ENCODE results near the gene NAPG.

Gene NAPG

DNA sequence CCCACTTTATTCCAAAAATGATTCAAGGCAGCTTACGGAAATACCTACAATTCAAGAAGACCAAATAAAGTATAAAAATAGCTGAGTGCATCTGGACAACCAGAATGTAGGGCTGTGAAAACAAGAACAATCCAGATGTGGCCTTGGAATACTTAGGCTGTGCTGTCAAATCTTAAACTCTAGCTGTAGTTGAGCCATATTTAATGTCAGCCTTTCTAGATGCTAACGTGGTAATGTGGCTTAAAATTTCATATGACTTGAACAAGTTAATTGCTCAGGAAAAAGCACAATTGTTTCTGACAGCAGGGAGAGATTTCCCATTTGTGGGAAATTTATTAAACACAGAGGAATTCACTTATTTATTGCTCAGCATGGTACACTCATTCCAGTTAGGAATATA is 14.6 kb upstream of the NAPG start:
- DNase-seq (ENCODE audit: low read depth), result no peak
- no peak overlapping the region for H3K4me3 ChIP-seq (ENCODE audit: low read length)
- TF ChIP-seq, protein P1, sequence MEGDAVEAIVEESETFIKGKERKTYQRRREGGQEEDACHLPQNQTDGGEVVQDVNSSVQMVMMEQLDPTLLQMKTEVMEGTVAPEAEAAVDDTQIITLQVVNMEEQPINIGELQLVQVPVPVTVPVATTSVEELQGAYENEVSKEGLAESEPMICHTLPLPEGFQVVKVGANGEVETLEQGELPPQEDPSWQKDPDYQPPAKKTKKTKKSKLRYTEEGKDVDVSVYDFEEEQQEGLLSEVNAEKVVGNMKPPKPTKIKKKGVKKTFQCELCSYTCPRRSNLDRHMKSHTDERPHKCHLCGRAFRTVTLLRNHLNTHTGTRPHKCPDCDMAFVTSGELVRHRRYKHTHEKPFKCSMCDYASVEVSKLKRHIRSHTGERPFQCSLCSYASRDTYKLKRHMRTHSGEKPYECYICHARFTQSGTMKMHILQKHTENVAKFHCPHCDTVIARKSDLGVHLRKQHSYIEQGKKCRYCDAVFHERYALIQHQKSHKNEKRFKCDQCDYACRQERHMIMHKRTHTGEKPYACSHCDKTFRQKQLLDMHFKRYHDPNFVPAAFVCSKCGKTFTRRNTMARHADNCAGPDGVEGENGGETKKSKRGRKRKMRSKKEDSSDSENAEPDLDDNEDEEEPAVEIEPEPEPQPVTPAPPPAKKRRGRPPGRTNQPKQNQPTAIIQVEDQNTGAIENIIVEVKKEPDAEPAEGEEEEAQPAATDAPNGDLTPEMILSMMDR (IDR thresholded peaks at IDR 0.05; ENCODE audit: insufficient read depth, low read depth, low read length, missing control alignments), result no peak

- H3K4me3 ChIP-seq (ENCODE audit: low read length), result no peak overlapping the region
- TF ChIP-seq, protein P1 (IDR thresholded peaks at IDR 0.05; ENCODE audit: insufficient read depth, low read depth, low read length, missing control alignments), result no peak
- no peak for DNase-seq (ENCODE audit: low read depth)
Measured at GRCh38 chr18:10514082-10514481, 11.7 kb upstream of the NAPG start.

- DNase-seq (ENCODE audit: low read depth), result no peak
- no peak overlapping the region for H3K4me3 ChIP-seq (ENCODE audit: low read length)
- TF ChIP-seq, protein P1 (IDR thresholded peaks at IDR 0.05; ENCODE audit: insufficient read depth, low read depth, low read length, missing control alignments), result no peak
Measured at GRCh38 chr18:10514601-10515000, 11.2 kb upstream of the NAPG start.

- no peak overlapping the region for H3K4me3 ChIP-seq (ENCODE audit: low read length)
- TF ChIP-seq, protein P1 (IDR thresholded peaks at IDR 0.05; ENCODE audit: insufficient read depth, low read depth, low read length, missing control alignments), result no peak
- DNase-seq (ENCODE audit: low read depth), result peak; percentile 75
Measured at GRCh38 chr18:10515456-10515855, 10.4 kb upstream of the NAPG start.

DNA sequence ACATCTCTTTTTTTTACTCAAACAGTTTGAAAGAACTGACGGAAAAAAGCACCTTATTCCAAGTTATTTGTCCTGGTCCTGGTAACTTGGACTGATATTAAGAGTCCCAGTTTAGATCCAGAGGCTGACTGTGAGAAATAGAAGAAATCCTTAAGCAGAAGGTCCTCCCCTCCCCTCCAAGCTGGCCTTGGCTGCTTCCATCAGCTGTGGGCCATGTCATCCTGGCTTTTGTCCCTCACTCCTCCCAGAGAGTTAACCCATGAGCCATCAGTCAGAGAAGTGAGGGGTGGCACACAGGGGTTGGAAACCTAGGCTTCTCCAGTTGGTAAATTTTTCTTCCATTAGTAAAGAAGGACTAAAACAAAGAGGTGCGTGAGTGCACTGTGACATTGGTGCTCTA is 9.7 kb upstream of the NAPG start:
- TF ChIP-seq, protein P1 (IDR thresholded peaks at IDR 0.05; ENCODE audit: insufficient read depth, low read depth, low read length, missing control alignments), result no peak
- no peak overlapping the region for H3K4me3 ChIP-seq (ENCODE audit: low read length)
- no peak for DNase-seq (ENCODE audit: low read depth)

- no peak overlapping the region for H3K4me3 ChIP-seq (ENCODE audit: low read length)
- DNase-seq (ENCODE audit: low read depth), result no peak
- TF ChIP-seq, protein P1 (IDR thresholded peaks at IDR 0.05; ENCODE audit: insufficient read depth, low read depth, low read length, missing control alignments), result peak; percentile 24
Measured at GRCh38 chr18:10518595-10519255, 7.1 kb upstream of the NAPG start.

- TF ChIP-seq, protein P1 (IDR thresholded peaks at IDR 0.05; ENCODE audit: insufficient read depth, low read depth, low read length, missing control alignments), result no peak
- no peak for DNase-seq (ENCODE audit: low read depth)
- no peak overlapping the region for H3K4me3 ChIP-seq (ENCODE audit: low read length)
Measured at GRCh38 chr18:10519366-10519765, 6.5 kb upstream of the NAPG start.
